T-helper 2 cell (primary cell): ENCODE results near the gene CACNA2D3.

Source experiments
- DNase-seq, 5 experiments: peaks; one replicate each; pipeline versions ENCODE4 v3.0.0 to v3.0.0-alpha.2; 2012 to 2022

The CACNA2D3 gene

DNA sequence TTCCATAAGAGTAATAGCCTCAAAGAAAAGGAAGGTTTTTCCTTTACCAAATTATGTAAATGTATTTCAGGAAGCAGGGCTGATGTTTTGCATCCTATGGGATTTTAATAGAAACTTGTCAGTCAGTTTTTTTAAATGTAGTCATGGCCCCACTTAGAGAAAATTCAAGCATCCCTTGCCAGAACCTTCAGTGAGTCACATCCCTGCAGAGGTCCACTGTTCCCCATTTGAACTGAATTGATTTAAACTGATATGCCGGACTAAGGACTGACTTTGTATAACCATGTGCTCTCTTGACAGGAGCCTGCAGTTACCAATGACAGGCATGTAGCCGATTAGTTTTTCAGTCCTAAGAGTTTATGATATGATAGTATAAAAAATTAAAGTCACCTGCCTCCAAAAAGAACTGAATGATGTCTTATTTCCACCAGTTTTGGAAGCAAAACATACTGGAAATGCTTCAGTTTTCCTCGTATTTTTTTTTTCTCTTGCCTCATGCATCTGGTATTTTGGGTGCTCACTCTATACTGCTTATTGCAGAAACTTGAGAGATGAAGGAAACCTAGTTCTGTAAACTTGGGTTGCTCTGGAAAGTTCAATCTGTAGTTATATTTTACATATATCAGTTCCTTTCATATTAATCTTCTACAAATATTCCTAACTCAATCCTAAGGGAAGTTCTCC lies 774.8 kb downstream of the CACNA2D3 start:
- no peak for DNase-seq

DNA sequence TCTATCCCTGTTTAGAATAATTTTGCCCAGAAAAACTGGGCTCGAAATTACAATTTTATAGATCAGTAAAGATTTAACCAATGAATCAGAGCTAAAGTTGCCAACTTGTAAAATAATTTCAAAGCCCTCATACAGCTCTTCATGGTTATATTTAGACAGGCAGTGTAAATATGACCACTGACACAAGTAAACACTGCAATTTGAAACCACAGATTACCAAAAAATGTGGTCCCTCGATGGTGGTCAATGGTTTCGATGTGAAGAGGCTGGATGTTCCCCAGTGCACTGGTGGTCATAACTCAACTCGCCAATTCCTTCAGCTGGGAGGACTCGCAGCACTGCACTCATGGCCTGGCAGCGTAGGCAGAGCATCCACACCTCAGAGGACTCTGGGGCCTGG lies 776.9 kb downstream of the CACNA2D3 start:
- no peak for DNase-seq

DNA sequence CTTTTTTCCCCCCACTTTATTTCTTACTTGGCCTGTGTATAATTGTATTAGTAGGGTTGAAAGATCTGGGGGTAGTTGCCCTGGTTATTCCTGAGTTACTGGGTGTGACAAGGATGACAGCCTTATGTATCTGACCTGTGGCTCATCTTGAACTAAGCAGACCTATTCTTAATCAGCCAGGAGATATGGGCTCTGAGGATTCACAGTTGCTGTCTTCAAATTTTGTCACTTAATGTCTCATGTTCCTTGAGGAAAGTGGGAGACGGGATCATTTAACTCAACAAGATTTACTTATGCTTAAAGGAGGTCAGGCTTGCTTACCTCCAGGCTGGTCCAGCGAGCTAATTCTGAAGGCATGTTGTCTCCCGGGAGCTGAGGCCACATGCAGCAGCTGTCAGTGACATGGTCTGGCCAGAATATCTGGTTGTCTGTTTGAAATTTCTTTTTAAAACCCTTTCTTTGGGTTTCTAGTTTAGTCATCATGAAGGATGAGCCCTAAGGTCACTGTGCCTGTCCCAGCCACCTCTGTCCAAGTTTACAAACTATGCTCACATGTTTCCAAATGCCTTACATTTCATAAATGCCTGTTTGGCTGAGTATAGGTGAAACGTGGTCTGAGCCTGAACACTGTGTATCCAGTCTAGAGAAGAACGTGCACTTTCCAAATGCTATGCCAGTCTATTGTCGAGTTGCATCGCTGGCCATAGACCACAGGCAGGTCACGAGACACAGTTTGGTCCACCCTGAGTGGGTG lies 778.7 kb downstream of the CACNA2D3 start:
- DNase-seq, result no peak

DNA sequence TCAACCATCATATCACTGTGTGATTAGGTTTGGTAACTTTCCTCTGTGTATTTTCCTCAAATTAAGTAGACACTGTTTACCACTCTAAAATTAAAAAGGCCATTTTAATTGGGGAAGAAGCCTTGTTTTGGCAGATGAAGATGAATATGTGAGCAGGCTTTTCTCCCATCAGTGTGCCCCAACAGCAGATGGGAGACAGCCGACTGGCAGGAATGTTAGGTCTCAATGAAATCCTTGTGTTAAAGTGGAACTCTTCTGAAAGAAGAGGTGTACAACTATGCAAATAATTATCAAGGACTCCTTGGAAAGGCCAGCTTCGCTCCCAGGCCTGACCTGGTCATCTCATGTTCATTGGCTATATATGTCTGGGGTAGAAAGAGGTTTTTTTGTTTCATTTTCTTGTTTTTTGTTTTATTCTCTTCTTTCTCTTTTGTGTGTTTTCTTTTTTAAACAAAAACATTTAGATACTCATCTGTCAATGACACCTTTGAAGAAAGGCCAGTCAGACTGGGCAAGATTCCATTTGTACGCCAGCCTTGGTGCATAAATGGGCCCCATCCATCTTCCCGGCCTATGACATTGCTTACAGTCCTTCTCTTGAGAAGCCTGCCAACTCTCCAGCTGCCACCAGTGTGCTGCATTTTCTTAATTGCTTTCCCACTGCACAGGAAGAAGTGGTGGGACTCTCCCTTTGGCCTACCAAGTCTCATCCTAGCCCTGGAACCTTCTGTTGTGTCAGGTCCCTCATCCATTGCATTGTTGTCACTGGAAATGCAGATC lies 779.7 kb downstream of the CACNA2D3 start:
- no peak for DNase-seq

DNA sequence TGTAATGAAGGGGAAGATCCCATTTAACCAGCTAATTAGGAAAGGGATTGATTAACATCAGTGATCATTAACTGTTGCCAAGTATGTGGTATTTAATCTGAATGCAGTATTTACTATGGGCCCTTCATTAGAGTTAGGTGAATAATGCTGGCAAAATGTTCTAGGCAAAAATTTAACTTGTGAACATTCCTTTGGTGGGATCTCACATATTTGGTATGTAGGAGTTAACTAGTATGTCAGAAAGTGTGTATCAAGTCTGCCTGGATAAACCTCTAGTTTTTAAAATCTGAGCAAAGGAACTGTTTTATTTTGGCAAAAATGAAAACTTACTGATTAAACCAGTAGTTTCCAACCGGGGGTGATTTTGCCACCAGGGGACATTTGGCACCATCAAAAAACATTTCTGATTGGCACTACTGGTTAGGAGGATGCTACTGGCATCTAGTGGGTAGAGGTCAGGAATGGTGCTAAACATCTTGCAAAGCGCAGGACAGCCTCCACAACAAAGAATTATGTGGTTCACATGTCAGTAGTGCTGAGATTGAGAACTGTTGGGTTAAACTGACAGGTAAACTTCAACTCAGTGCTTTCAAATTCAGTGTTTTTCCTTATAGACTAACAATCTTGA lies 783.0 kb downstream of the CACNA2D3 start:
- DNase-seq, result no peak

DNA sequence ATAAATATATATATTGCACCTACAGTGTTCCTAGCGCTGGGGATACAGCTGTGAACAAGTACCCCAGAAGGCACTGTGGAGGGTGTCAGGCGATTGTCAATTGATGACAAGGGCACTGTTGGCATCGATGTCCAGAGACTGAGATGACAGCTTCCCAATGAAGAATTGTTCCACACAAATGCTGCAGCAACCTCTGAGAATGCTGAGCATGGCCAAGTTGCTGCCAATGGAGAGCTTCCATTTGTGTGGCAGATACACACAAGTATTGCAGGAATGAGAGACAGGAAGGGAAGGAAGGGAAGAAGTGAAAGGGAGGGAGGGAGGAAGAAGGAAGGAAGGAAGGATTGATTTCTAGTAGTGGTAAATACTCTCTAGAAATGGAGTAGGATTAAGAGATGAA lies 783.6 kb downstream of the CACNA2D3 start:
- DNase-seq, result no peak

DNA sequence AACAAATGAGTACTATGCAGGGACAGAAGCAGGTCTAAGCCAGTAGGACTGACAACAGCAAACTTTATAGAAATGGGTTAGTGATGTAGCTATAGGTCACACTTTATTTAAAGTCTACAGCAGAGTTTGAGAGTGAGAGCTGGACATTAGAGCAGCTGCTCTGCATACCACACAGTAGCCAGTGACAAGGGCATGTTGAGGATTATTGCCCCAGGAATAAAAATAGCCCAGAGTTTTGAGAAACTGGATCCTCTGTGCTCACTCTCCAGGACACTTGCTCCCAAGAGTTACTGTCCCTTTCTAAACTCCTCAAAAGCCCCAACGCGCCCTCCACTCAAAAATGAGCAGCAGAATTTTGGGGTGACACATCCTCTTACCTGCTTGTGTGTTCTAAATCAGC lies 784.4 kb downstream of the CACNA2D3 start:
- no peak for DNase-seq

DNA sequence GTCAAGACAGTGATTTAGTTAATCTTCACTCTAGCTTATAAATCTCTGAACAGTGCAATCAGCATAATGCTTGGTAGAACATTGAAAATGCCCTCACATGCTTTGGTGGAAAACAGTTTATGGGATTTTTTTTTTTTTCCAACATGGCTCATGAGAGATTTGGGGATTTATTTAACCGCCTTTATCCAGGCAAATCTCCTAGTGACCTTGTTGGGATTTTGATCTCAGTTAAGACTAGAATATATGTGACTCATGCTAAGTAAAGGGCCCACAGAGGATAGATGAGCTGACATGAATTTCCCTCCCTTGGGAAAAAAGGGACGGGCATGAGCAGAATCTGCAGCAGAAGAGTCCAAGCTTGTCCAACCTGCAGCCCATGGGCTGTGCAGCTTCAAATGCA lies 786.8 kb downstream of the CACNA2D3 start:
- no peak for DNase-seq

DNA sequence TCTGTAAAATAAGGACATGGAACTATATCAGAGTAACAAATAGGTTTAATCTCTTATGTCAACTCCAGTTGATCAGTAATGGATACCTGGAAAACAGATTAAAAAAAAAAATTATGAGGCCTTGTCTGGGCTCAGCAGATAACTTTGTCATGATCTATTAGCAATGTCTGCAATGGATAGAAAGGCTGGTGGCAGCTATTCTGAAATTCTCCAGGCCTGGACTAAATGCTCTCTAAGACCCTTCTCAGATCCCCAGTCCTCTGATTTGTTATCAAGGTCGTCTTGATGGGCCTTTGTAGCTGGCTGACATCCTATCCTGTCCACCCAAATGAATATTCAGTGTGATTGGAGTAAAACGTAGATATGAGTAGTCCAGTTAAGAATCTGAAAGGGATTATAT lies 791.8 kb downstream of the CACNA2D3 start:
- DNase-seq, result no peak

DNA sequence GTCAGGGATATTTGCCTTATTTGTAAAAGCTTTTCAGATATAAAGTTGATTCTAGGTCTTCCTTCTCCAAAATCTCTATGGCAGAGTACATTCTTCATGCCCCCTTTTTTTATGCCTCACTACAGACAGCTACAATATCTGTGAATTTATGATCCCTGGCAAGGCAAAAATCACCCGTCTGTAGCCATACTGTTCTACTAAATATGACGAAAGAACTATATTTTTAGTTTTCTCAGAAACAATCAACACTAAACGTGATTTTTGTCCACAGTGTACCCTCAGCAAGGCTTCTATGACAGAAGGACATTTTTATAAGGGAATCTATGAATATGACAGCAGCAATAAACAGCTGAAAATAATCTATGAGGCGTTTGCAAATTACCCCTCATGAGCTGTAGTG lies 792.8 kb downstream of the CACNA2D3 start:
- no peak for DNase-seq

DNA sequence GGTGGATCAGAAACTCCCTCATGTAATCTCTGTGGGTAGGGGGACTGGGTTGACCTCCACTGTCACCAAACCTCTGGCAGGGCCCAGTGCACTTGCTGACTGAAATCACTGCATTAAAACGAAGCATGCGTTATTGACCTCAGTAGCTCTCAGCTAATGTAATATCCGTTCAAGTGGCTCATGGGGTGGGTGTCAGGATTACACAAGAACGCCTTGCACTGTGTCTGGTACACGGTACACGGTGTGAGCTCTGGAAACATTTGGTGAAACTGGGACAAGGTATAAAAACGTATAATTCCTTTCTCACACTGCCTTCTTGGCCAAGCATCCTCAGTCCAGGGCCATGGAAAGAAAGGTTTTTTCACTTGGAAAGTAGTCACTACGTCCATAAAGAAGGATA lies 793.6 kb downstream of the CACNA2D3 start:
- no peak for DNase-seq

DNA sequence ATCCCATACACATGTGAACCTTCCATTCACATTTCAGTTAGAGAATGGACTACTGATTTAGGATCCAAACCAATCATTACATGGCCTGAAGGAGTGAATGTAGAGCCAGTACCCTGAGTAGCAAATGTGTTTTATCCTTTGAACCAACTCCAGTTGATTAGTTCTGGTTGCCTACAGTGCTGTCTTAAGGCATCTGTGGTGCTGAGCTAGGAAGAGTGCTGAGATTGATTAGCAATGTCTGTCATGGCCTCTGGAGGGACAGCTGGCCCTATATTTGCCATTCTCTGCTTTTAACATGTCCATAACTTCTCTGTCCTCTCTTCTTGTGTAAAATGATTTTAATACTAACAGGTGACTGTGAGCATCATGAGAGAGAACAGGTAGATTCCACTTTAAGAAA lies 794.4 kb downstream of the CACNA2D3 start:
- no peak for DNase-seq

DNA sequence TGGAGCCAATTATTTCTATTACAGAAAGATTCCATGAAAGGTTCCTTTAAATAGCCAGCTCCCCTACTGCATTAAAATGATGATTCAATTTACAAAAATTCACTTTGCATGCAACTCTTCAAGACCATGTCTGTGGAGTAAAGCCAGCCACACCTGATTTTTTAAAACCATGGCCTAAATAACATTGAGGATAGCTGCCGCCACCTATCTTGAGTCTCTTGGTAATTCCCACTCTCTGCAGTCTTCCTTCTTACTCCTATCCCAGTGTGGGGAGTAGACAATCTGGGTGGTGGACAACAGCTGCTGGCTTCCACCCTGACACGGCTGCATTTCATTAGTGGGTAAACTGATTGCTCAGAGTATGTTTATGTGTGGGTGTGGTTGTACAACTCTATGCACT lies 794.8 kb downstream of the CACNA2D3 start:
- DNase-seq, result no peak

DNA sequence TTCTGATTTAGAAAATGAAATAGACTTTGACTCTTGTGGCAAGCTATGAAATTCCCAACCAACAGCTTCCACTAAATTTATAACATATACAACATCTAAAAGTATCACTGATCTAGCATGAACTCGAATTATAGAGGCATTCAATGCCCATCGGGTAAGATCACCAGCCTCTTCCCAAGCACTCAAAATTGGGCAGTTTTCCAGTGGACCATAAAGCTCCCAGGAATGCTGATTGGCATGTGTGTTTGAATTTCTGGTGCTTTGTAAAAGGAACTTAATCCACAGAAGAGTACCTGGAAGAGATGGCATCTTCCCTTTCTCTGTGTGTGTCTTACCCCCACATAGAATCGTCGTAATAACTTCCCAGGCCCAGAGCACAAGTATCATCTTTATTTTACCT lies 795.5 kb downstream of the CACNA2D3 start:
- no peak for DNase-seq

DNA sequence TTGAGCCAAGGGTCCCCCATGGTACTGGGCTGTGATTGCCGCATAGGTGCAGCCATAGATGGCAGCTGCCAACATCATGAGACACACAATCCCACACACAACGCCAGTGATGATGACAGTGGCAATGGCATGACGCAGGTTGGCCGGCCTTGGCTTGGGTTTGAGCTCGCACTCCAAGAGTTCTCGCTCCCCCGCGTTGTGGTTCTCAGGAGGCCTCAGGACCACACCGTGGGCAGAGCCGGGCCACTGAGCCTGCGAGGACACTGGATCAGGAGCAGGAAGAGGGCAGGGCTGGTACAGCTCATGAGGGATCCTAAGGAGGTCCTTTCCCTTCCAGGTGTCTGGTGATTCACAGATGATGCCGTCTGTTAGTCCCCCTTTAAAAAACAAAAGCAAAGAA lies 796.2 kb downstream of the CACNA2D3 start:
- no peak for DNase-seq

DNA sequence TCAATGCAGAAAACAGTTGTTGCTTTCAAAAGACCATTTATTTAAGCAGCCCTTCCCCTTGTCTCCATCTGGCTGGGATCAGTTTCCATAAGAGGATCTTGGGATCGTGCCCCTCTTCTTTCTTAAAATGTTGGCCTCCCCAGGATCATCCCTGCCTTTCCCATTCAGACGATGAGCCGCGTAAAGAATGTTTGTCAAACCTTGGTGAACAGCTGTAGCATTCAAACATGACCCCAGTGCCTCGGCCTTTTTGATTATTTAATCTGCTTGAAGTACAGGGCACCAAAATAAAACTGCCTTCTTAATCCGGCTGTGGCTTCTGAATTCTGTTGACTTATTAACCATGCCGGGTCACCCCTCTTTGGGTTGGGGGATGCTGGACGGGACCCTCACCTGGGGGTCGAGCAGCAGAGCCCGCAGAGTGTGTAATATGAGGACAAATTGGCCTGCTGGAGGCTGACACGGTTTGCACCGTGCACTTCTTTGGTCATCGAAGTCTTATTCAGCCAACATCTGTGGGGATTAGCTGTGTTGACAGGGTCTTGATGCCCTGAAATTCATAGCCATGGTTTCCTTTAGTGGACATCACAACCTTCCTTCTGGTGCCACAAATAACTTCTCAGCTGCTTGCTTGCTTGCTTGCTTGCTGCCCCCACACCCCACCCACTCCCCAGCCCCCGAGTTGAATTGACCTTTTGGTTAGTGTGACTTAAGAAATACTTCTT lies 805.9 kb downstream of the CACNA2D3 start, which contains the start of gene LRTM1:
TSS of gene LRTM1 (minus strand) at position 14 of the 725 bp plus-strand sequence. CDS start 148 bp downstream, outside the sequence.
- no peak for DNase-seq

DNA sequence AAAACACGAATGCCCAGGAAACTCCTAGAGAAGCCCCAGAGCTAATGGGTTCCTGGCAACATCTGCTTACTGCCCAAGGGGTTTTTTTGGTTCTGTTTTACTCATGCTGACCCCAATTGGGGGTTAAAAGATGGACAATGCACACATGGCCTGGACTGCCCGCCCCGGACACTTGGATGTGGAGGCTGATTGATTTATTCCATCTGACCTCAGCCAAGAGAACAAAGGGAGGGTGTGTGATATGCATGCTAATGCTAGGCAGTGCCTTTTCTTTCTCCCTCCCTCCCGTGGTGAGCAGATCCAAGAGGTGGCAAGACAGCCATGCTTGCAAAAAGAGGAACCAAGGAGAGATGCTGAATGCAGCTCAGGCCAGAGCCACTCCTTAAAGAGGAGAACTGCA lies 808.8 kb downstream of the CACNA2D3 start:
- DNase-seq, result no peak

DNA sequence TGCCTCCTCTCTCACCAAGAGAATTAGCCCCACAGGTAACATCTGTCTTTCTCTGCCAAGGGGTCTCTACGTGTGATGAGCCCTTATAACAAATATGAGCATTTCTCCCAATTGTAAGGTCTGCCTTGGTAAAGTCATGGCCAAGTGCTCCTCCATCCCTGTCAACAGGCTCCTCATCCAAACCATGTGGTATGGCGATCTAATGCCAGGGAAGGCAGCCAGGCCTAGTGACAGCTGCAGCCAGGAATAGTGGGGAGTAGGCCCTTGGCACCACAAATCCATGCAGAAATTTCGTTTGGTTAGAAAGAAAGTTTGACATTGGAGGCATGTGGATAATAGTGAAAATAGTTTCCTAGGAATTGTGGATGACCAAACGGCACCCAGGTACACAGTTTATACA lies 810.3 kb downstream of the CACNA2D3 start:
- DNase-seq, result no peak

DNA sequence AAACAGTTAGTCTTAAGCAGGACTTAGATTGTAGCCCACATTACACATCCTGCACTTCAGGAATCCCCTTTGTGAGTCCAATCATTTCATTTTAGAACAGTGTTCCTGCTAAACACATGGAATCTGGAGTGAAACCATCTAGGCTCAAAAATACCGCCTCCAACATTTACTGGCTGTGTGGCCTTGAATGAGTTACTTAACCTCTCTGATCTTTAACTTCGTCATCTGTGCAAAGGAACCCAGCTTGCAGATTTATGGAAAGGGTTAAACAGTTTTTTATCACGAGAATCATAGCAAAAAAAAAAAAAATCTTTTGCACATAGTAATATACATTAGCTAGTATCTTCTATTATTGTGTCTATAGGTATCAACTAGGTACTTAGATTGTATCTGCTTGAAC lies 813.5 kb downstream of the CACNA2D3 start:
- DNase-seq, result no peak

DNA sequence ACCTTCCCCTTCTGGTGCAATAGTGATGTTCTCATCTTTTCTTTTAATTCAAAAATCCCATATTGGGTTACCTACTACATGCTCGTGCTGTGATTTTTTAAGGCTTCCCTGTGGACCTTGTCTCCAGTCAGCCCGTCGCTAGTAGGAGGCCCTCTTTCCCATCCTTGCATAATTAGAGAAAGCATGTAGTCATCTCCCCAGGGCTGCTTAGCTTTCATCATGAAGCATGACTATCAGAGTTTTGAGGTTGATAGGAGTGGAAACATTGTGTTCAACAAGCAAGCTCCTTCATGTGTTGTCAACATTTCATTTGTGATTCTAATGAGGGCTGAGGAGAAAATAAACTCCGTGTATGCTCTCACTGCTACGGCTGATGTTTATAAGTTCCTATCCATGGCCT lies 814.2 kb downstream of the CACNA2D3 start:
- DNase-seq, result no peak

DNA sequence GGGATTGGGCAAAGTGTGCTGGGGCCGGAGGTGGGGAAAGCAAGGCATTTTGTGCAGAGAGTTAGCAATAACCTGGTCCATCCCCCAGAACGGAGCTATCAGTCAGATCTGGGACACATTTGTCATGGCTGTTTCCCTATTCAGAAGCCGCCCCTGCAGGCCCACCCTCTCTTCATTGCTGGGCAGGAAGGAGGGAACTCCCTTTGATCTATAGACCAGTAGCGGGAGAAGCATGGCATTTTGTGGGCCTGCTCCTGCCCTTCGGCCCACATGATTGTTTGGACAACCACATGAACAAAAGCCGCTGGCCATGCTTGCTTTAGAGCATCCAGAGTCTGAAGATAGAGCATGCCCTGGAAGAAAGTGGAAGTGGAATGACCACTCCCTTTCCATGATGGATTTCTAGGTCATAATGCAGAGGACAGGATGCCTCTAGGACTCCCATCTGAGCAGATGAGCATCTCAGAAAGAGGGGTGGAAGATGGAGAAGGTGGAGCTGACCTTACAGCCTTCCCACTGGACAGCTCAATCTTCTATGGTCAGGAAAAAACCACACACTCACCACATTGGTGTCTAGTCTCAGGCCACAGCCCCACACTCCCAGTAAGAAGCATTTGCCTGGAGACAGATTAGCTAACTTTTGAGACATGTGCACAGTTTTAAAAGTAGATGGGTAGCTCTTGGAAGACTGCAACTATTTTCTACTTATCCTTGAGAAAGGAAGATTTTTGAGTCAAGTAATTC lies 817.4 kb downstream of the CACNA2D3 start:
- no peak for DNase-seq

DNA sequence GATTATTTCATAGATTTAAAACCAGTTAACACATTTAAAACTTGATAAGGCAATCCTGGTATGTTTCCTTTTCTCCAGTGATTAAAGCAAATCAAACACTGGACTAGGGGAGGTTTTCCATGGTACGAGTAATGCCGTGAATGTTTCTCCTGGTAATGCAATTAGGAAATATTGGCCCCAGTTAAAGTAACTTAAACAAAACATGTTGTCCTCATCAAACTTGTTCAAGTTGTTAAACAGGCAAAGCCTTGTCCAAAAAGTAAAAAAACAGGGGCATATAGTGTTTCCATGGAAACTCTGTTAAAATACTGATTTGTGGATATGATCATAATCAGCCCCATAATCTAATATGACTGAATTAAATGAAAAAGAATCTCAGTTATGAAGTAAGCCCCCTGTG lies 818.6 kb downstream of the CACNA2D3 start:
- no peak for DNase-seq
